Mesodermal cell (in vitro differentiated cells): ENCODE data around the gene ZNF511.

Experiments used
- H3K27ac ChIP-seq: 2 replicates; pipeline ENCODE4 v1.7.0; 2013; ENCODE audit warnings: mild to moderate bottlenecking, low read depth, low read length, moderate library complexity; ENCODE audit not compliant: severe bottlenecking
- H3K36me3 ChIP-seq: 2 replicates; pipeline ENCODE4 v1.7.1; 2013; ENCODE audit warnings: mild to moderate bottlenecking, low read length, moderate library complexity; ENCODE audit not compliant: control insufficient read depth, insufficient read depth
- H3K4me1 ChIP-seq: one replicate; pipeline ENCODE4 v1.7.1; 2013; ENCODE audit warnings: mild to moderate bottlenecking, low read length; ENCODE audit not compliant: insufficient read depth, control insufficient read depth, poor library complexity, severe bottlenecking
- H3K4me3 ChIP-seq: 2 replicates; pipeline ENCODE4 v1.7.0; 2013; ENCODE audit warnings: low read length, control low read depth, mild to moderate bottlenecking; ENCODE audit not compliant: insufficient read depth, poor library complexity, severe bottlenecking; ENCODE audit errors: extremely low read depth
- H3K9me3 ChIP-seq: 2 replicates; pipeline ENCODE4 v1.7.1; 2013; ENCODE audit warnings: mild to moderate bottlenecking, low read length, moderate library complexity; ENCODE audit not compliant: control insufficient read depth
- WGBS, 2 experiments: methylation state at CpG; one replicate each; pipeline ENCODE4 v1.1.5; 2013; ENCODE audit warnings: missing lambda C conversion rate in 2 of 2; ENCODE audit not compliant: insufficient coverage in 2 of 2; 5-methylcytosine and 5-hydroxymethylcytosine counted together

Gene ZNF511

GRCh38 chr10:133281628-133282372 is 26.9 kb upstream of the ZNF511 start:
- peaks cover 56% of the 10 kb centered on the region for H3K36me3 ChIP-seq
- H3K9me3 ChIP-seq = no peaks in the 10 kb centered on the region
- no peak overlapping the region for H3K27ac ChIP-seq

GRCh38 chr10:133282846-133283390 is 25.8 kb upstream of the ZNF511 start:
- 95 to 98% methylated on average over 24 of the region's 24 CpGs for WGBS, 2 experiments
- H3K4me3 ChIP-seq = no peak overlapping the region
- peaks cover 23% of the 10 kb centered on the region for H3K4me1 ChIP-seq
- H3K36me3 ChIP-seq = peaks cover 63% of the 10 kb centered on the region
- no peaks in the 10 kb centered on the region for H3K9me3 ChIP-seq
- H3K27ac ChIP-seq = no peak overlapping the region

More at GRCh38 chr10:133281628-133282372, 26.9 kb upstream of the ZNF511 start:
- Histone ChIP-seq H3K4me3 (no peak overlapping the region), H3K4me1 (peaks cover 34% of the 10 kb centered on the region)
- WGBS, 2 experiments = 93 to 96% methylated on average over 29 to 30 of the region's 38 CpGs

- Histone ChIP-seq H3K4me1 (peaks cover 13% of the 10 kb centered on the region), H3K27ac (no peak overlapping the region), H3K36me3 (peaks cover 73% of the 10 kb centered on the region), H3K9me3 (no peaks in the 10 kb centered on the region), H3K4me3 (no peak overlapping the region)
- WGBS, 2 experiments = 97 to 99% methylated on average over 22 to 24 of the region's 24 CpGs
Observed at GRCh38 chr10:133283931-133284330, 24.8 kb upstream of the ZNF511 start.

- peaks cover 1% of the 10 kb centered on the region for H3K4me1 ChIP-seq
- WGBS, 2 experiments = 93% methylated on average over 36 of the region's 36 CpGs
- no peaks in the 10 kb centered on the region for H3K9me3 ChIP-seq
- H3K4me3 ChIP-seq = no peak overlapping the region
- H3K36me3 ChIP-seq = peaks cover 75% of the 10 kb centered on the region
- no peak overlapping the region for H3K27ac ChIP-seq
Observed at GRCh38 chr10:133285217-133285616, 23.5 kb upstream of the ZNF511 start.

- H3K27ac ChIP-seq = no peak overlapping the region
- no peaks in the 10 kb centered on the region for H3K9me3 ChIP-seq
- H3K36me3 ChIP-seq = peaks cover 82% of the 10 kb centered on the region
- WGBS, 2 experiments = 85 to 90% methylated on average over 11 to 14 of the region's 18 CpGs
- H3K4me1 ChIP-seq = no peaks in the 10 kb centered on the region
- H3K4me3 ChIP-seq = no peak overlapping the region
Observed at GRCh38 chr10:133286366-133286765, 22.3 kb upstream of the ZNF511 start.

GRCh38 chr10:133287832-133288500 is 20.7 kb upstream of the ZNF511 start:
- H3K36me3 ChIP-seq = peaks cover 79% of the 10 kb centered on the region
- 95 to 97% methylated on average over 38 of the region's 46 CpGs for WGBS, 2 experiments
- no peak overlapping the region for H3K4me3 ChIP-seq

GRCh38 chr10:133289761-133290160 is 19.0 kb upstream of the ZNF511 start:
- Histone ChIP-seq H3K27ac (no peak overlapping the region), H3K4me1 (peaks cover 19% of the 10 kb centered on the region), H3K9me3 (no peaks in the 10 kb centered on the region), H3K4me3 (no peak overlapping the region), H3K36me3 (peaks cover 74% of the 10 kb centered on the region)
- WGBS, 2 experiments = 92 to 96% methylated on average over 24 of the region's 24 CpGs

More at GRCh38 chr10:133287832-133288500, 20.7 kb upstream of the ZNF511 start:
- no peaks in the 10 kb centered on the region for H3K9me3 ChIP-seq
- H3K27ac ChIP-seq = no peak overlapping the region
- peaks cover 5% of the 10 kb centered on the region for H3K4me1 ChIP-seq

GRCh38 chr10:133292919-133293809 is 15.6 kb upstream of the ZNF511 start:
- Histone ChIP-seq H3K9me3 (no peaks in the 10 kb centered on the region), H3K36me3 (peaks cover 78% of the 10 kb centered on the region), H3K4me3 (no peak overlapping the region), H3K27ac (no peak overlapping the region), H3K4me1 (peaks cover 19% of the 10 kb centered on the region)
- WGBS, 2 experiments = 97 to 98% methylated on average over 26 to 37 of the region's 38 CpGs

GRCh38 chr10:133293810-133294119 is 14.9 kb upstream of the ZNF511 start:
- H3K27ac ChIP-seq = peak overlapping the region; percentile 8
- H3K36me3 ChIP-seq = peaks cover 78% of the 10 kb centered on the region
- no peak overlapping the region for H3K4me3 ChIP-seq
- WGBS, 2 experiments = 91 to 100% methylated on average over 10 of the region's 10 CpGs
- H3K9me3 ChIP-seq = no peaks in the 10 kb centered on the region
- peaks cover 19% of the 10 kb centered on the region for H3K4me1 ChIP-seq

GRCh38 chr10:133294189-133294588 is 14.5 kb upstream of the ZNF511 start:
- peak overlapping the region; percentile 8 for H3K27ac ChIP-seq
- WGBS, 2 experiments = 93 to 96% methylated on average over 10 to 15 of the region's 15 CpGs
- no peak overlapping the region for H3K4me3 ChIP-seq
- peaks cover 78% of the 10 kb centered on the region for H3K36me3 ChIP-seq
- no peaks in the 10 kb centered on the region for H3K9me3 ChIP-seq
- H3K4me1 ChIP-seq = peaks cover 19% of the 10 kb centered on the region
